GM12891 (cell line): ENCODE data around the gene MAP9.

ENCODE experiments used
- POLR2A ChIP-seq: IDR thresholded peaks from 2 replicates; pipeline ENCODE4 v1.6.1; 2011; ENCODE audit warnings: low read depth, low read length, control low read depth
- POLR2AphosphoS5 ChIP-seq: IDR thresholded peaks from 2 replicates; pipeline ENCODE4 v1.6.1; 2011; ENCODE audit warnings: low read depth, low read length, control low read depth

DNA sequence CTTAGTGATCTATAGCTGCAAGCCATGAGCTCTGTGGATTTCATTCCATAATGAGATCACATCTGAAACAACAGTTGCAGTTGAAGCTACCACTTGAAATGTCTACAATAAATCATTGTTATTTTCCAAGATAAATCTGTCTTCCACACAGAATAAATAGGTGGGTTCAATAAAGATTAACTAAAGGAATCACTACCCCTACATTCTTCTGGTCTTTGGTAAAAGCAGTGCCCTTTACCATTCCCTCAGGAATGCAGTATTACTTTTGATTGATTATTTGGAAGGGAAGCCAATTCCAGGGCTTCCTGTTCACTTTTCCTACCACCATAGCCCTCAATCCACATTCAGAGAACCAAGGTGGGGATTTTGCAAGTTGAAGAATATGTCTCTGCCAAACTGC is 38.9 kb upstream of the MAP9 start:
- TF ChIP-seq POLR2AphosphoS5 (no peak), POLR2A (no peak)
